Measurements from ENCODE around the gene ZMYND10. TPM values are rescaled to one million over a fixed set of nuclear protein-coding genes. Genes with fewer than 3 reads are reported as not detected.
"Not testable (repeated sequence)": the region's sequence is repeated elsewhere in the genome, so short reads cannot be mapped to it uniquely, and the experiment has no call there.

Gene ZMYND10
- total RNA-seq, 3 donors from 2014 or later (not counting 1 experiment from before 2014, with no cell fraction given) = 3.0 to 6.3 (median 3.5) TPM

- no peaks in the 10 kb centered on the region for H3K36me3 Mint-ChIP-seq
- H3K27ac Mint-ChIP-seq = peak overlapping the region in 1 of 2 donors; percentile 50
- intact Hi-C loops (cut with micrococcal nuclease) = no loop called here
- ATAC-seq (no peak), DNase-seq (no peak)
- H3K27me3 ChIP-seq (ENCODE audit: control insufficient read depth, insufficient read depth, low read length) = no peaks in the 10 kb centered on the region
- H3K4me3 Mint-ChIP-seq = no peak overlapping the region
- H3K27me3 Mint-ChIP-seq (ENCODE audit: low read depth in 2 of 2) = no peaks in the 10 kb centered on the region
- no peaks in the 10 kb centered on the region for H3K9me3 ChIP-seq (ENCODE audit: control insufficient read depth, insufficient read depth, low read length)
- peaks cover 22 to 23% of the 10 kb centered on the region in 2 donors for H3K4me1 Mint-ChIP-seq
- H3K36me3 ChIP-seq (ENCODE audit: control insufficient read depth, insufficient read depth, low read length) = no peaks in the 10 kb centered on the region
- H3K27ac ChIP-seq (ENCODE audit: low read length) = no peak overlapping the region
- peaks cover 40% of the 10 kb centered on the region for H3K4me1 ChIP-seq (ENCODE audit: control insufficient read depth, insufficient read depth, low read length)
- H3K9me3 Mint-ChIP-seq = no peaks in the 10 kb centered on the region
- TF ChIP-seq CTCF (IDR thresholded peaks at IDR 0.05) = no peak
- no peak overlapping the region for H3K4me3 ChIP-seq (ENCODE audit: low read length)
- WGBS (ENCODE audit: insufficient coverage) = 100% methylated on average over 4 of the region's 4 CpGs
Observed at GRCh38 chr3:50314816-50315215, 30.7 kb downstream of the ZMYND10 start.

GRCh38 chr3:50314342-50314741 is 31.2 kb downstream of the ZMYND10 start:
- Histone ChIP-seq H3K4me3 (ENCODE audit: low read length) (no peak overlapping the region), H3K27ac (ENCODE audit: low read length) (no peak overlapping the region), H3K36me3 (ENCODE audit: control insufficient read depth, insufficient read depth, low read length) (no peaks in the 10 kb centered on the region), H3K9me3 (ENCODE audit: control insufficient read depth, insufficient read depth, low read length) (no peaks in the 10 kb centered on the region), H3K27me3 (ENCODE audit: control insufficient read depth, insufficient read depth, low read length) (no peaks in the 10 kb centered on the region), H3K4me1 (ENCODE audit: control insufficient read depth, insufficient read depth, low read length) (peaks cover 36% of the 10 kb centered on the region)
- Mint-ChIP-seq H3K27ac (peak overlapping the region in 1 of 2 donors; percentile 33), H3K36me3 (no peaks in the 10 kb centered on the region), H3K9me3 (no peaks in the 10 kb centered on the region), H3K4me1 (peaks cover 19 to 21% of the 10 kb centered on the region in 2 donors), H3K27me3 (ENCODE audit: low read depth in 2 of 2) (no peaks in the 10 kb centered on the region), H3K4me3 (no peak overlapping the region)
- WGBS (ENCODE audit: insufficient coverage) = 94% methylated on average over 3 of the region's 3 CpGs
- no peak for TF ChIP-seq CTCF (IDR thresholded peaks at IDR 0.05)
- ATAC-seq = no peak
- DNase-seq = no peak
- intact Hi-C loops (cut with micrococcal nuclease) = no loop called here

GRCh38 chr3:50312041-50312440 is 33.5 kb downstream of the ZMYND10 start:
- H3K27me3 ChIP-seq (ENCODE audit: control insufficient read depth, insufficient read depth, low read length); H3K27me3 Mint-ChIP-seq (ENCODE audit: low read depth in 2 of 2); H3K4me1 Mint-ChIP-seq; H3K36me3 Mint-ChIP-seq; H3K27ac Mint-ChIP-seq; ATAC-seq; intact Hi-C loops (cut with micrococcal nuclease); H3K4me3 Mint-ChIP-seq; DNase-seq; H3K9me3 ChIP-seq (ENCODE audit: control insufficient read depth, insufficient read depth, low read length); H3K27ac ChIP-seq (ENCODE audit: low read length); H3K36me3 ChIP-seq (ENCODE audit: control insufficient read depth, insufficient read depth, low read length); H3K9me3 Mint-ChIP-seq; H3K4me3 ChIP-seq (ENCODE audit: low read length): not testable (repeated sequence)
- H3K4me1 ChIP-seq (ENCODE audit: control insufficient read depth, insufficient read depth, low read length) = peaks cover 14% of the 10 kb centered on the region
- 95% methylated on average over 9 of the region's 32 CpGs for whole genome bisulfite sequencing (ENCODE audit: insufficient coverage)

GRCh38 chr3:50304601-50305000 is 40.9 kb downstream of the ZMYND10 start:
- Mint-ChIP-seq H3K9me3 (no peaks in the 10 kb centered on the region), H3K27ac (no peak overlapping the region), H3K4me3 (no peak overlapping the region), H3K4me1 (peaks cover 10 to 15% of the 10 kb centered on the region in 2 donors), H3K36me3 (no peaks in the 10 kb centered on the region), H3K27me3 (ENCODE audit: low read depth in 2 of 2) (no peaks in the 10 kb centered on the region)
- H3K4me3 ChIP-seq (ENCODE audit: low read length) = no peak overlapping the region
- TF ChIP-seq CTCF (IDR thresholded peaks at IDR 0.05) = no peak
- no peaks in the 10 kb centered on the region for H3K36me3 ChIP-seq (ENCODE audit: control insufficient read depth, insufficient read depth, low read length)
- H3K9me3 ChIP-seq (ENCODE audit: control insufficient read depth, insufficient read depth, low read length) = no peaks in the 10 kb centered on the region
- H3K27me3 ChIP-seq (ENCODE audit: control insufficient read depth, insufficient read depth, low read length) = no peaks in the 10 kb centered on the region
- peaks cover 11% of the 10 kb centered on the region for H3K4me1 ChIP-seq (ENCODE audit: control insufficient read depth, insufficient read depth, low read length)
- H3K27ac ChIP-seq (ENCODE audit: low read length) = no peak overlapping the region
- no peak for ATAC-seq
- DNase-seq = no peak
- intact Hi-C loops (cut with micrococcal nuclease) = no loop called here

Measured in natural killer cell (primary cell).